Karpas-422 (cell line): ENCODE measurements around the gene RBFA. TPM values are rescaled to one million over a fixed set of nuclear protein-coding genes. Genes with fewer than 3 reads are reported as not detected.

Source experiments
- DNase-seq: peaks from one replicate; pipeline ENCODE4 v3.0.0-alpha.2; 2015
- H2AFZ ChIP-seq: fragments of 200-600 bp; sonication (generic); 2 replicates; pipeline ENCODE4 v1.6.1; 2014; ENCODE audit warnings: antibody characterized with exemption, low read length, mixed read lengths
- H3K27ac ChIP-seq: fragments of 200-600 bp; sonication (generic); 2 replicates; pipeline ENCODE4 v1.5.1; 2014; ENCODE audit warnings: mild to moderate bottlenecking, low read length, moderate library complexity
- H3K27me3 ChIP-seq: fragments of 200-600 bp; sonication (generic); 2 replicates; pipeline ENCODE4 v1.6.1; 2014; ENCODE audit warnings: low read length, mixed read lengths
- H3K36me3 ChIP-seq: fragments of 200-600 bp; sonication (generic); 2 replicates; pipeline ENCODE4 v1.6.1; 2014; ENCODE audit warnings: low read length, mixed read lengths; ENCODE audit not compliant: insufficient read depth
- H3K4me1 ChIP-seq: fragments of 200-600 bp; sonication (generic); 2 replicates; pipeline ENCODE4 v1.6.1; 2014; ENCODE audit warnings: mild to moderate bottlenecking, low read length, mixed read lengths
- H3K4me2 ChIP-seq: fragments of 200-600 bp; sonication (generic); 2 replicates; pipeline ENCODE4 v1.6.1; 2014; ENCODE audit warnings: low read length, low read depth, mild to moderate bottlenecking; ENCODE audit not compliant: poor library complexity, severe bottlenecking
- H3K4me3 ChIP-seq: fragments of 200-600 bp; sonication (generic); 2 replicates; pipeline ENCODE4 v1.5.1; 2014; ENCODE audit warnings: mild to moderate bottlenecking, antibody characterized with exemption, low read length, mixed read lengths
- H3K79me2 ChIP-seq: fragments of 200-600 bp; sonication (generic); 2 replicates; pipeline ENCODE4 v1.6.1; 2014; ENCODE audit warnings: mild to moderate bottlenecking, low read length, mixed read lengths
- H3K9ac ChIP-seq: fragments of 200-600 bp; sonication (generic); 2 replicates; pipeline ENCODE4 v1.6.0; 2014; ENCODE audit warnings: low read length
- H3K9me2 ChIP-seq: fragments of 200-600 bp; sonication (generic), shearing (Covaris generic); replicated peaks from 2 replicates; pipeline ENCODE4 v1.6.0; 2014; ENCODE audit warnings: mild to moderate bottlenecking, low read length, moderate library complexity; ENCODE audit not compliant: insufficient read depth
- H3K9me3 ChIP-seq: fragments of 300-700, 200-600 bp; sonication (generic); 2 replicates; pipeline ENCODE4 v1.6.1; 2014; ENCODE audit warnings: low read length, mixed read lengths
- H4K20me1 ChIP-seq: fragments of 200-600 bp; sonication (generic); 2 replicates; pipeline ENCODE4 v1.6.1; 2014; ENCODE audit warnings: mild to moderate bottlenecking, antibody characterized with exemption, low read length, low read depth; ENCODE audit not compliant: insufficient read depth
- total RNA-seq: library from RNA; depleted of rRNA; stranded (reverse); fragments of >200 nt; shearing (Covaris generic); gene quantifications from 2 replicates; pipeline ENCODE4 v1.2.3, GENCODE V29; 2014; ENCODE audit warnings: low replicate concordance; rRNA removed

The RBFA gene
- 68.8 and 76.4 TPM in 2 replicates for total RNA-seq

DNA sequence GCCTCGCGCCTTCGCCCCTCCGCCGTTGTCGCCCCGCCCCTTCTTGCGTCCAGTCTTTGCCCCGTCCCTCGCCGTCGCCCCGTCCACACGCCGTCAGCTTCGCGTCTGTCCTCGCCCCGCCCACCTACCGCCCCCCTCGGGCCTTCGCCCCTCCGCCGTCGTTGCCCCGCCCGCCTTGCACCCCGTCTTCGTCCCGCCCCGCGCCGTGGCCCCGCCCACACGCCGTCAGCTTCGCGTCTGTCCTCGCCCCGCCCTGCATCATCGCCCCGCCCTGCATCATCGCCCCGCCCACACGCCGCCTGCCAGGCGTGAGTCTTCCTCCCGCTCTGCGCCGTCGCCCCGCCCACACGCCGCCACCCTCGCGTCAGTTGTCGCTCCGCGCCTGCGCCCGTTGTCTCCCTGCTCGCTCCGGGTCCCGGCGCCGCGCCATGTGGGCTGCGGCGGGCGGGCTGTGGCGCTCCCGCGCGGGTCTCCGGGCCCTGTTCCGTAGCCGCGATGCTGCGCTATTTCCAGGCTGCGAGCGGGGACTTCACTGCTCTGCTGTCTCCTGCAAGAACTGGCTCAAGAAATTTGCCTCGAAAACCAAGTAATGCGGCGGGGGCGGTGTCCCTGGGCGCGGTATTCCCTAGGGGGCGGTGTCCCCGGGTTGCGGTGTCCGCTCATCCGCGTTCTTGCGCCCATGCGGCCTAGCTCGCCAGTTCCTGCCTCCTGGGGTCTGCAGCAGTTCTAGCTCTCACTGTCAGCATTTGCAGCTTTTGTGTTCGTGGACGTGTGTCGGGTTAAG lies at the start of gene RBFA:
RBFA (plus strand) TSS at position 367 of the 784 bp plus-strand sequence; CDS start at position 429, 62 bp downstream.
- Histone ChIP-seq H3K4me1 (peaks cover 23% of the 10 kb centered on the region), H3K4me3 (peak within 1 kb of the TSS; percentile 91), H3K4me2 (peak within 1 kb of the TSS; percentile 97), H3K27me3 (no peaks in the 10 kb centered on the region), H3K79me2 (peaks cover 44% of the 10 kb centered on the region), H3K9me3 (no peaks in the 10 kb centered on the region), H3K9ac (peak within 1 kb of the TSS; percentile 86), H4K20me1 (no peaks in the 10 kb centered on the region; the same call in 1 of the 2 replicates), H2AFZ (peak within 1 kb of the TSS; percentile 96), H3K27ac (peak within 1 kb of the TSS; percentile 70), H3K9me2 (no peaks in the 10 kb centered on the region), H3K36me3 (peaks cover 27% of the 10 kb centered on the region; the same call in 1 of the 2 replicates)
- no peak for DNase-seq

DNA sequence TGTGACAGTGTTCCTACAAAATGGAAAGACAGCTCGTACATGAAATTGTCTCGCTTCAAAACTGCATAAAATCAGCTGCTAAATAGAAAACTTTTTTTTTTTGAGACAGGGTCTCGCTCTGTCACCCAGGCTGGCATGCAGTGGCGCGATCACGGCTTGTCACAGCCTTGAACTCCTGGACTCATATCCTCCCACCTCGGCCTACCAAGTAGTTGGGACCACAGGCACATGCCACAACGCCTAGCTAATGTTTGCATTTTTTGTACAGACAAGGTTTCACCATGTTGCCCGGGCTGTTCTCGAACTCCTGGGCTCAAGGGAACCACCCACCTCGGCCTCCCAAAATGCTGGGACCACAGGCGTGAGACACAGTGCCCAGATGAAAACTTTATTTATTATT lies 49.1 kb upstream of the RBFA start:
- Histone ChIP-seq H3K79me2 (peaks cover 82% of the 10 kb centered on the region), H3K27ac (no peak overlapping the region), H3K9me3 (no peaks in the 10 kb centered on the region), H3K36me3 (peaks cover 34% of the 10 kb centered on the region), H3K9me2 (no peaks in the 10 kb centered on the region), H4K20me1 (peaks cover 74% of the 10 kb centered on the region), H3K4me1 (peaks cover 22% of the 10 kb centered on the region), H3K4me2 (no peak overlapping the region), H3K9ac (no peak overlapping the region), H3K4me3 (no peak overlapping the region), H3K27me3 (no peaks in the 10 kb centered on the region), H2AFZ (no peak overlapping the region)
- no peak for DNase-seq

DNA sequence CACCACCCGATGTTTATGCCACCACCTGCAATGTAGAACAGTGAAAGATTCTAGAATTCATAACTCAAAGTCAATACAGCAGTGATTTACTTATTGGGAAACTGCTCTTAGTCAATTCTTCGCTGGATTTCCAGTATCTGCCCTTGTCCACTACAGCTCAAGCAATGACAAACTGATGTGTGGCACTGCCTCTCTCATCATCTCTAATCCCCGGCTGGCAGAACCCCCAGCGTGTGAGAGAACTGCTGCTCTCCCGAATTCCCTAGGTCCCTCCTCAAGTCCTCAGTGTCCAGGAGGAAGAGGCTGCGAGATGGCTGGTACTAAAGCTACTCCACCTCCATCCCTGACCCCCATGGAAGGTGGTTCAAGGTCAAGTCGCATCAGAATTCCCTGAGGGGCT lies 47.5 kb upstream of the RBFA start:
- H3K36me3 ChIP-seq = peaks cover 34% of the 10 kb centered on the region
- H3K9ac ChIP-seq = peak overlapping the region; percentile 98
- H3K9me3 ChIP-seq = no peaks in the 10 kb centered on the region
- H3K27me3 ChIP-seq = no peaks in the 10 kb centered on the region
- no peak overlapping the region for H2AFZ ChIP-seq
- H3K27ac ChIP-seq = no peak overlapping the region
- peak overlapping the region; percentile 82 for H3K4me2 ChIP-seq
- H3K79me2 ChIP-seq = peaks cover 67% of the 10 kb centered on the region
- DNase-seq = no peak
- peaks cover 60% of the 10 kb centered on the region for H4K20me1 ChIP-seq
- H3K9me2 ChIP-seq = no peaks in the 10 kb centered on the region
- H3K4me3 ChIP-seq = peak overlapping the region; percentile 71
- H3K4me1 ChIP-seq = peaks cover 22% of the 10 kb centered on the region

GRCh38 chr18:79987566-79987965 lies 46.7 kb upstream of the RBFA start:
- Histone ChIP-seq H3K4me1 (peaks cover 22% of the 10 kb centered on the region), H4K20me1 (peaks cover 52% of the 10 kb centered on the region), H3K36me3 (peaks cover 34% of the 10 kb centered on the region), H3K27me3 (no peaks in the 10 kb centered on the region), H3K9me3 (no peaks in the 10 kb centered on the region), H2AFZ (peak overlapping the region; percentile 81; the same call in 1 of the 2 replicates), H3K9ac (peak overlapping the region; percentile 98), H3K9me2 (no peaks in the 10 kb centered on the region), H3K79me2 (peaks cover 58% of the 10 kb centered on the region), H3K4me3 (peak overlapping the region; percentile 71), H3K27ac (peak overlapping the region; percentile 78), H3K4me2 (peak overlapping the region; percentile 82)
- no peak for DNase-seq

- H3K4me2 ChIP-seq = peak overlapping the region; percentile 82
- peaks cover 34% of the 10 kb centered on the region for H3K36me3 ChIP-seq
- H3K9me2 ChIP-seq = no peaks in the 10 kb centered on the region
- peaks cover 47% of the 10 kb centered on the region for H4K20me1 ChIP-seq
- peaks cover 53% of the 10 kb centered on the region for H3K79me2 ChIP-seq
- H3K9ac ChIP-seq = peak overlapping the region; percentile 98
- H3K9me3 ChIP-seq = no peaks in the 10 kb centered on the region
- H2AFZ ChIP-seq = peak overlapping the region; percentile 81
- H3K27ac ChIP-seq = peak overlapping the region; percentile 78
- no peaks in the 10 kb centered on the region for H3K27me3 ChIP-seq
- H3K4me1 ChIP-seq = peaks cover 22% of the 10 kb centered on the region
- peak; percentile 91 for DNase-seq
- H3K4me3 ChIP-seq = peak overlapping the region; percentile 71
Measured at GRCh38 chr18:79988071-79988450, 46.2 kb upstream of the RBFA start.

GRCh38 chr18:79988451-79989194 lies 45.6 kb upstream of the RBFA start, which contains the start of gene TXNL4A:
TXNL4A (minus strand) TSS chr18:79988563; CDS start chr18:79988392, 171 bp downstream.
- H3K4me2 ChIP-seq = peak within 1 kb of the TSS; percentile 82
- H3K4me3 ChIP-seq = peak within 1 kb of the TSS; percentile 71
- peaks cover 48% of the 10 kb centered on the region for H3K79me2 ChIP-seq
- no peaks in the 10 kb centered on the region for H3K9me2 ChIP-seq
- DNase-seq = peak; percentile 97
- H3K36me3 ChIP-seq = peaks cover 29% of the 10 kb centered on the region
- peak within 1 kb of the TSS; percentile 81 for H2AFZ ChIP-seq
- H3K27ac ChIP-seq = peak within 1 kb of the TSS; percentile 78
- peak within 1 kb of the TSS; percentile 98 for H3K9ac ChIP-seq
- H3K27me3 ChIP-seq = no peaks in the 10 kb centered on the region
- H3K4me1 ChIP-seq = peaks cover 22% of the 10 kb centered on the region
- peaks cover 41% of the 10 kb centered on the region for H4K20me1 ChIP-seq
- H3K9me3 ChIP-seq = no peaks in the 10 kb centered on the region

- H3K27ac ChIP-seq = no peak overlapping the region
- peak overlapping the region; percentile 98 for H3K9ac ChIP-seq
- no peak for DNase-seq
- peaks cover 26% of the 10 kb centered on the region for H3K4me1 ChIP-seq
- peaks cover 36% of the 10 kb centered on the region for H4K20me1 ChIP-seq
- H2AFZ ChIP-seq = no peak overlapping the region
- peaks cover 26% of the 10 kb centered on the region for H3K36me3 ChIP-seq
- peak overlapping the region; percentile 82 for H3K4me2 ChIP-seq
- H3K9me2 ChIP-seq = no peaks in the 10 kb centered on the region
- H3K79me2 ChIP-seq = peaks cover 43% of the 10 kb centered on the region
- H3K27me3 ChIP-seq = no peaks in the 10 kb centered on the region
- no peaks in the 10 kb centered on the region for H3K9me3 ChIP-seq
- H3K4me3 ChIP-seq = peak overlapping the region; percentile 71
Measured at GRCh38 chr18:79989195-79989497, 45.1 kb upstream of the RBFA start.

DNA sequence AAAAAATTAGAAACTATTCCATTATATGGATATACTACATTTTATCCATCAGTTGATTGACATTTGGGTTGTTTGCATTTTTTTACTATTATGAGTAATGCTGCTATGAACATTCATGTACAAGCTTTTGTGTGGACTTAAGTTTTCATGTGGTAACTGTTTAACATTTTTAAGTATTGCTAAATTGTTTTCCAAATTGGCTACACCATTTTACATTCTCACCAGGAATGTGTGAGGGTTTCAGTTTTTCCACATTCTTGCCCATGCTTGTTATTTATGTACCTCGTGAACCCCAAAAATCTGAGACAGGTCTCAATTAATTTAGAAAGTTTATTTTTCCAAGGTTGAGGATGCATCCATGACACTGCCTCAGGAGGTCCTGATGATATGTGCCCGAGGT lies 42.7 kb upstream of the RBFA start:
- no peak overlapping the region for H2AFZ ChIP-seq
- H4K20me1 ChIP-seq = peaks cover 13% of the 10 kb centered on the region
- H3K79me2 ChIP-seq = peaks cover 19% of the 10 kb centered on the region
- H3K27me3 ChIP-seq = no peaks in the 10 kb centered on the region
- H3K27ac ChIP-seq = no peak overlapping the region
- peaks cover 19% of the 10 kb centered on the region for H3K4me1 ChIP-seq
- no peak overlapping the region for H3K9ac ChIP-seq
- no peaks in the 10 kb centered on the region for H3K9me3 ChIP-seq
- no peaks in the 10 kb centered on the region for H3K9me2 ChIP-seq
- no peak overlapping the region for H3K4me3 ChIP-seq
- no peak for DNase-seq
- no peak overlapping the region for H3K4me2 ChIP-seq
- peaks cover 4% of the 10 kb centered on the region for H3K36me3 ChIP-seq
